H1 (cell line): ENCODE data around the gene VPS26A. TPM values are rescaled to one million over a fixed set of nuclear protein-coding genes. Genes with fewer than 3 reads are reported as not detected.

Experiments
- CHD1 ChIP-seq: IDR thresholded peaks from 2 replicates; pipeline ENCODE4 v1.6.1; 2012; ENCODE audit warnings: low read depth, low read length, improper control_type of control experiment
- SAP30 ChIP-seq: fragments of 300-600 bp; sonication (generic); IDR thresholded peaks from 2 replicates; pipeline ENCODE4 v1.7.1; 2012; ENCODE audit warnings: low read length, moderate library complexity, mild to moderate bottlenecking, inconsistent platforms; ENCODE audit not compliant: insufficient read depth, insufficient replicate concordance
- TAF1 ChIP-seq: IDR thresholded peaks from 2 replicates; pipeline ENCODE4 v1.6.1; 2011; ENCODE audit warnings: mild to moderate bottlenecking, low read depth, low read length
- polyA plus RNA-seq, 7 experiments: library from polyadenylated mRNA; depleted of rRNA in 3 of 7; stranded (reverse) in 5 of 7; unstranded in 2 of 7; fragments of >200 nt in 5 of 7; fragments of 200-250 nt in 2 of 7; gene quantifications; 1 replicate in 5 of 7; 2 replicates in 1 of 7; 4 replicates in 1 of 7; pipeline versions ENCODE4 v1.2.1 to v1.2.3, GENCODE V29; 2011 to 2013; ENCODE audit warnings: missing spikeins in 2 of 7, mixed read lengths in 2 of 7
- total RNA-seq: library from RNA; stranded (reverse); fragmentation: NEBNext Ultra II Directional; extraction: Animal tissue kit (Norgen Biotek cat#: 25700); gene quantifications from 2 replicates; pipeline ENCODE4 v1.2.1, GENCODE V29; 2021
- TF ChIP-seq, protein P1 (sequence below): IDR thresholded peaks from 2 replicates; pipeline ENCODE4 v1.6.1; 2012; ENCODE audit warnings: low read length, inconsistent platforms

Gene VPS26A
- total and polyA plus RNA-seq, 2 of the 8 experiments (the other 6 are each of a cell fraction or from before 2014, with no cell fraction given): 10.7 to 44.8 TPM

DNA sequence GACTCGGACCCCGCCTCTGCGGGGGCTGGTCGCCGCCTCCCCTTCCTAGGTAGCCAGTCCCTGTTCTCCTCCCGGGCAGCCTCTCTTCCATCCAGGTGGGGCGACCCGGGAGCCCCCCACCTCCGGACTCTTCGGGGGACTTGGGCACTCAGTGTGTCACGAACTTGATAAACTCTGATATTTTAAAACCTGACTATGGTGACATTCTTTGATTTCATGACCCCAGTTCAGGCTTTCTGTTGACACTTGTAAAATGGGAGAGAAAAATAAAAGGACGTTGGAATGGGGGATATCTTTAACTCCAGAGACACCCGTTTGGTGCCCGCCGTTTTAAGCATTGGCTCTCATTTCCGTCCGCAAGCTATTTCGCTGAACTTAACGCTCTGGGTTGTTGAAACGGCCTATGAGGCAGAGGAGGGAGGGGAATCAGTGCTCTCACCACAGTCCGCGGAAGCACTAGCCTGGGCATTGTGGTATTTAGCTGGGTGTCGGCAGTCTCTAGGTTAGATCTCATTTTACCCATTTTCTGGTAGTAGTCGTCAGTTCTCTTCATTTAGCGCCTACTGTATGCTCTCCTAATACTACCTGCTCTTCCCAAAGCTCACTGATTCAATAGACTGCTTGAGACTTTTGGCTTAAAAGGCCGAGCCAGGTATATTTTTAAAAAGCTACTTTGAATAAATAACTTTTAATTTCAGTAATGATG lies 738 bp downstream of the VPS26A start (continued):
- peak; percentile 70 for TF ChIP-seq SAP30
- no peak for TF ChIP-seq CHD1
- peak; percentile 54; the same call in 1 of the 2 replicates for TF ChIP-seq TAF1
- TF ChIP-seq, protein P1, sequence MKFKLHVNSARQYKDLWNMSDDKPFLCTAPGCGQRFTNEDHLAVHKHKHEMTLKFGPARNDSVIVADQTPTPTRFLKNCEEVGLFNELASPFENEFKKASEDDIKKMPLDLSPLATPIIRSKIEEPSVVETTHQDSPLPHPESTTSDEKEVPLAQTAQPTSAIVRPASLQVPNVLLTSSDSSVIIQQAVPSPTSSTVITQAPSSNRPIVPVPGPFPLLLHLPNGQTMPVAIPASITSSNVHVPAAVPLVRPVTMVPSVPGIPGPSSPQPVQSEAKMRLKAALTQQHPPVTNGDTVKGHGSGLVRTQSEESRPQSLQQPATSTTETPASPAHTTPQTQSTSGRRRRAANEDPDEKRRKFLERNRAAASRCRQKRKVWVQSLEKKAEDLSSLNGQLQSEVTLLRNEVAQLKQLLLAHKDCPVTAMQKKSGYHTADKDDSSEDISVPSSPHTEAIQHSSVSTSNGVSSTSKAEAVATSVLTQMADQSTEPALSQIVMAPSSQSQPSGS: no peak
